ENCODE results near the gene ZNF469. TPM values are rescaled to one million over a fixed set of nuclear protein-coding genes. Genes with fewer than 3 reads are reported as not detected.

ZNF469 gene
- total and polyA plus RNA-seq, 2 donors (not counting 3 experiments of a cell fraction or from before 2014, with no cell fraction given), result 0.90 to 5.7 TPM

DNA sequence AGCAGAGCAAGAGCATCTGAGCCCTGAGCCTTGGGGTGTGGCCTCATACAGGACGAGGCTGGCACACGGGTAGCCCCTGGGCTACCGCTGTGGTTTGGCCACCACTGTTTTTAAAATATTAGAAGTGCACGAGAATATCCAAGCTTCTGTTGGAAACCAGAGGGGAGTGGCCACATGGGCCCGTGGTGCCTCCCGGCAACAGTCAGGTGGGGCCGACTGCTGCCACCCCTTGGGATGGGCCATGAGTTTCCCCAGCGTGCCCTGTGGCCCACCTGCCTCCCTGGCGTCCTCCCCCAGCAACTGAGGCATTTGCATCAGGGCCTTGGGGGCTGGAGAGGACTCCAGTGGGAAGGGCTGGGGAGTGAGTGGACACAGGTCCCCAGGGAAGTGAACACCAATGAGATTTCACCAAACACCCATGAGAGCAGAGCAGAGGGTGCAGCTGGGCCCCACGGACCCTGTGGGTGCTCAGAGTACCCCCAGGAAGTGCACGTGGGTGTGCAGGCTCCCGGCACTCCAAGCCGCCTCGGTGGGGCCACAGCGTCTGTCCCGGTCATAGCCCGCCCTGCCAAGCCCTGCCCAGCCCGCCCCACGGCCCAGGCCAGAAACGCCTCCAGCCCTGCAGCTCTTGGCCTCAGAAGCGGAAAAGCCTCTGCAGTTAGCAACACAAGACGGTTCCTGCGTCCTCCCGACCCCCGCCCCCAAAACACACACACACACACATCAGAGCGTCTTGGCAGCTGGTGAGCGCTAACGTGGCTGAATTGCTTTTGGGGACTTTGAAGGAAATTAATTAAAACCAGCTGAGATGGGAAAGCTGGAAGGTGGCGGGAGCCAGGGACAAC, 22.7 kb downstream of the ZNF469 start:
- BruUV-seq (replicated peaks), result no TSS peak
- Histone ChIP-seq H3K4me1 (ENCODE audit: control insufficient read depth, extremely low read depth, insufficient read depth, low read length) (no peaks in the 10 kb centered on the region), H3K4me3 (replicated peaks in 1 of 3; ENCODE audit: insufficient read depth in 1 of 3, low read depth in 1 of 3, low read length in 3 of 3) (no peak overlapping the region), H3K9me1 (replicated peaks; ENCODE audit: control insufficient read depth, extremely low read depth, insufficient read depth, low read length) (no peaks in the 10 kb centered on the region), H3K9ac (replicated peaks; ENCODE audit: extremely low read depth, insufficient read depth, low read length) (no peak overlapping the region), H3K27ac (ENCODE audit: insufficient read depth, low read depth, low read length) (no peak overlapping the region), H3K4me2 (ENCODE audit: insufficient read depth, low read length) (no peak overlapping the region), H3K79me2 (ENCODE audit: control insufficient read depth, insufficient read depth, low read length) (no peaks in the 10 kb centered on the region), H4K20me1 (replicated peaks; ENCODE audit: control insufficient read depth, extremely low read depth, insufficient read depth, low read length) (no peaks in the 10 kb centered on the region), H2AFZ (ENCODE audit: low read depth, low read length) (no peak overlapping the region), H3K9me3 (replicated peaks; ENCODE audit: control insufficient read depth, insufficient read depth, low read length) (no peaks in the 10 kb centered on the region), H3K36me3 (ENCODE audit: control insufficient read depth in 2 of 2, extremely low read depth in 1 of 2, insufficient read depth in 2 of 2, low read length in 2 of 2) (no peaks in the 10 kb centered on the region), H3K27me3 (ENCODE audit: control insufficient read depth in 2 of 2, insufficient read depth in 2 of 2, low read length in 2 of 2) (no peaks in the 10 kb centered on the region)
- intact Hi-C loops (cut with micrococcal nuclease) (no loop called here), dilution Hi-C loops (cut with MboI; ENCODE audit: extremely low pct_ligation_motif_present, low sequenced_read_pairs) (no loop called here)
- DNase-seq (ENCODE audit: low read depth, low spot score) (no peak), FAIRE-seq (no peak)
- POLR2A ChIA-PET, result no interaction called here
- CTCF ChIA-PET, result interaction anchor here (1.1 kb wide), 1 partner anchor 171 kb away, joined by 3 read pairs; no protein-coding TSS in a partner anchor
- TF ChIP-seq, protein P1, sequence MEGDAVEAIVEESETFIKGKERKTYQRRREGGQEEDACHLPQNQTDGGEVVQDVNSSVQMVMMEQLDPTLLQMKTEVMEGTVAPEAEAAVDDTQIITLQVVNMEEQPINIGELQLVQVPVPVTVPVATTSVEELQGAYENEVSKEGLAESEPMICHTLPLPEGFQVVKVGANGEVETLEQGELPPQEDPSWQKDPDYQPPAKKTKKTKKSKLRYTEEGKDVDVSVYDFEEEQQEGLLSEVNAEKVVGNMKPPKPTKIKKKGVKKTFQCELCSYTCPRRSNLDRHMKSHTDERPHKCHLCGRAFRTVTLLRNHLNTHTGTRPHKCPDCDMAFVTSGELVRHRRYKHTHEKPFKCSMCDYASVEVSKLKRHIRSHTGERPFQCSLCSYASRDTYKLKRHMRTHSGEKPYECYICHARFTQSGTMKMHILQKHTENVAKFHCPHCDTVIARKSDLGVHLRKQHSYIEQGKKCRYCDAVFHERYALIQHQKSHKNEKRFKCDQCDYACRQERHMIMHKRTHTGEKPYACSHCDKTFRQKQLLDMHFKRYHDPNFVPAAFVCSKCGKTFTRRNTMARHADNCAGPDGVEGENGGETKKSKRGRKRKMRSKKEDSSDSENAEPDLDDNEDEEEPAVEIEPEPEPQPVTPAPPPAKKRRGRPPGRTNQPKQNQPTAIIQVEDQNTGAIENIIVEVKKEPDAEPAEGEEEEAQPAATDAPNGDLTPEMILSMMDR (IDR thresholded peaks at IDR 0.05; ENCODE audit: extremely low read depth in 1 of 2, insufficient read depth in 1 of 2, low read depth in 1 of 2, low read length in 2 of 2), result no peak
- TF ChIP-seq FOS (IDR thresholded peaks at IDR 0.05; ENCODE audit: borderline replicate concordance, insufficient read depth, low read length), result no peak
- TF ChIP-seq, protein P2, sequence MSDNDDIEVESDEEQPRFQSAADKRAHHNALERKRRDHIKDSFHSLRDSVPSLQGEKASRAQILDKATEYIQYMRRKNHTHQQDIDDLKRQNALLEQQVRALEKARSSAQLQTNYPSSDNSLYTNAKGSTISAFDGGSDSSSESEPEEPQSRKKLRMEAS (IDR thresholded peaks at IDR 0.05; ENCODE audit: insufficient read depth, insufficient read length), result no peak
- no peak for TF ChIP-seq EZH2 (IDR thresholded peaks at IDR 0.05; ENCODE audit: borderline replicate concordance, low read depth, low read length, severe bottlenecking)
- TF ChIP-seq MYC (IDR thresholded peaks at IDR 0.05; ENCODE audit: low read depth, low read length), result no peak
- no peak for TF ChIP-seq GATA2 (IDR thresholded peaks at IDR 0.05; ENCODE audit: insufficient read depth, insufficient read length, low read depth, low read length)
- TF ChIP-seq JUN (IDR thresholded peaks at IDR 0.05; ENCODE audit: borderline replicate concordance, insufficient read depth, insufficient read length, low read depth), result no peak
- TF ChIP-seq POLR2AphosphoS5 (IDR thresholded peaks at IDR 0.05; ENCODE audit: insufficient read depth, low read depth, low read length), result no peak
- no peak for TF ChIP-seq POLR2A (IDR thresholded peaks at IDR 0.05; ENCODE audit: low read depth, low read length)
